ENCODE data around the gene KRT2. TPM values are rescaled to one million over a fixed set of nuclear protein-coding genes. Genes with fewer than 3 reads are reported as not detected.

KRT2 gene
- not detected in 2 replicates for total RNA-seq (2011; cell fraction: chromatin; rRNA removed; ENCODE audit: low replicate concordance)
- not detected in 2 replicates for total RNA-seq (2011; cell fraction: nucleolus; rRNA removed)
- total RNA-seq (2011; cell fraction: nucleoplasm; rRNA removed) = not detected in 2 replicates
- total RNA-seq (2014; rRNA removed) (0.04 TPM in 1 of 2 replicates, not detected in the other), total RNA-seq (2014; rRNA removed; fragmentation: Illumina TruSeq; extraction: Trizol) (0.04 and 0.10 TPM in 2 replicates), total RNA-seq (2015; rRNA removed; fragmentation: Illumina TruSeq; extraction: Trizol) (0.60 and 0.69 TPM in 2 replicates), total RNA-seq (2021) (0.11 TPM in 1 of 2 replicates, not detected in the other), polyA plus RNA-seq (2011; rRNA removed) (0.03 and 0.04 TPM in 2 replicates), polyA plus RNA-seq (2014; fragmentation: Illumina TruSeq; extraction: Trizol) (0.06 TPM in 1 of 2 replicates, not detected in the other), polyA plus RNA-seq (2014; fragmentation: Nextera tagmentation; extraction: Ambion mirVana) (under 1 TPM; 0.07 to 0.10 TPM), polyA plus RNA-seq (2014; rRNA removed) (0.17 TPM in 1 of 2 replicates, not detected in the other), polyA minus RNA-seq (2011; rRNA and poly(A)+ RNA removed) (not detected in 2 replicates), Bru-seq, nascent RNA (percentile 14 among the genes with signal in this experiment), BruChase-seq, experiment 1, labeled RNA remaining after a 2-hour chase (not detected), BruChase-seq, experiment 2, labeled RNA remaining after a 6-hour chase (percentile 11 among the genes with signal in this experiment)
- not detected in 2 replicates for polyA plus RNA-seq (2011; cell fraction: cytosol; rRNA removed)
- 0.06 TPM in 1 of 2 replicates, not detected in the other for polyA plus RNA-seq (2011; cell fraction: nucleus; rRNA removed)
- polyA plus RNA-seq (2012) = 0.42 and 0.87 TPM in 2 replicates
- polyA minus RNA-seq (2011; cell fraction: cytosol; rRNA and poly(A)+ RNA removed) = not detected in 2 replicates
- polyA minus RNA-seq (2011; cell fraction: nucleus; rRNA and poly(A)+ RNA removed) = not detected in 2 replicates
- long read RNA-seq, experiment 1, partial matches to known transcripts = 0 of 1 reads
- long read RNA-seq, experiment 1, other reads (novel, unspliced or antisense) = 1 of 1 reads
- long read RNA-seq, experiment 2, partial matches to known transcripts = 1 of 1 reads
- long read RNA-seq, experiment 2, other reads (novel, unspliced or antisense) = 0 of 1 reads
- long read RNA-seq, experiment 3 = 0 reads

GRCh38 chr12:52651726-52652261, at the start of gene KRT2:
KRT2 (minus strand) TSS chr12:52652211; CDS start chr12:52652142, 69 bp downstream.
- H3K79me2 ChIP-seq (ENCODE audit: control insufficient read depth, insufficient read depth, low read length) = no peaks in the 10 kb centered on the region
- no peaks in the 10 kb centered on the region for H3K9me3 ChIP-seq (replicated peaks; ENCODE audit: control insufficient read depth, insufficient read depth, low read depth, low read length)
- 78% methylated on average over 13 of the region's 16 CpGs for WGBS (ENCODE audit: insufficient coverage, low coverage, missing lambda C conversion rate)
- intact Hi-C loops (cut with micrococcal nuclease) (no loop called here), in situ Hi-C loops (cut with MboI) (no loop called here)
- peak within 1 kb of the TSS; percentile 36; the same call in 1 of the 2 replicates for H2AFZ ChIP-seq (ENCODE audit: low read depth, low read length)
- H3K9ac ChIP-seq (ENCODE audit: insufficient read depth in 1 of 2, low read depth in 2 of 2, low read length in 2 of 2) = no peak within 1 kb of the TSS
- H3K27ac ChIP-seq (ENCODE audit: extremely low read depth, low read depth, low read length) = no peak within 1 kb of the TSS
- H3K4me2 ChIP-seq (ENCODE audit: insufficient read depth, low read length) = no peak within 1 kb of the TSS
- no peaks in the 10 kb centered on the region for H4K20me1 ChIP-seq (replicated peaks; ENCODE audit: control insufficient read depth, insufficient read depth, low read length)
- ChIA-PET POLR2A (interaction anchor here (0.7 to 1.0 kb wide), 2 partner anchors 9 to 20 kb away, joined by 3 to 5 read pairs; no protein-coding TSS in a partner anchor), CTCF (ENCODE audit: low intra/inter-chr PET ratio) (no interaction called here)
- H3K9me1 ChIP-seq (ENCODE audit: control insufficient read depth, insufficient read depth, low read length) = no peaks in the 10 kb centered on the region
- H3K27me3 ChIP-seq (ENCODE audit: control insufficient read depth in 2 of 2, insufficient read depth in 2 of 2, low read length in 2 of 2) = no peaks in the 10 kb centered on the region
- no peaks in the 10 kb centered on the region for H3K36me3 ChIP-seq (ENCODE audit: control insufficient read depth, insufficient read depth, low read length)
- no peak within 1 kb of the TSS for H3K4me3 ChIP-seq
- BruUV-seq (replicated peaks) = no TSS peak
- DNase-seq (ENCODE audit: extremely low read depth in 1 of 4, low spot score in 3 of 4) (no peak), FAIRE-seq (no peak), ATAC-seq (no peak)
- TF ChIP-seq FOXJ2 (tag; IDR thresholded peaks at IDR 0.05) (no peak), NFE2L1 (tag; IDR thresholded peaks at IDR 0.05; ENCODE audit: borderline replicate concordance, low read depth) (no peak), ZNF431 (CRISPR knock-in tag; IDR thresholded peaks at IDR 0.05) (no peak), PTTG1 (tag; IDR thresholded peaks at IDR 0.05; ENCODE audit: low read depth) (no peak), E4F1 (CRISPR knock-in tag; IDR thresholded peaks at IDR 0.05; ENCODE audit: borderline replicate concordance) (no peak), TAF9B (IDR thresholded peaks at IDR 0.05; ENCODE audit: partially characterized antibody) (no peak)
- H3K4me1 ChIP-seq (replicated peaks in 1 of 2; ENCODE audit: control insufficient read depth in 2 of 2, insufficient read depth in 2 of 2, low read length in 2 of 2) = peaks cover 19 to 26% of the 10 kb centered on the region in 2 experiments

All from K562 (cell line).